Vagina (tissue), 2 donors: Measurements from ENCODE around the gene KLLN. TPM values are rescaled to one million over a fixed set of nuclear protein-coding genes. Genes with fewer than 3 reads are reported as not detected.
"Not testable (repeated sequence)": the region's sequence is repeated elsewhere in the genome, so short reads cannot be mapped to it uniquely, and the experiment has no call there.

ENCODE experiments used
- DNase-seq, 2 donors: peaks; one replicate each; pipeline ENCODE4 v3.0.0-alpha.2; 2017; ENCODE audit errors: extremely low spot score in 2 of 2
- H3K27ac ChIP-seq: fragments of 200-600 bp; sonication (generic); one replicate; pipeline ENCODE4 v1.5.1; 2019
- H3K27me3 ChIP-seq: fragments of 200-600 bp; sonication (generic); one replicate; pipeline ENCODE4 v1.5.1; 2019
- H3K36me3 ChIP-seq, 2 donors: fragments of 200-600 bp; sonication (generic); one replicate each; pipeline ENCODE4 v1.5.1; 2017 to 2019
- H3K4me1 ChIP-seq: fragments of 200-600 bp; sonication (generic); one replicate; pipeline ENCODE4 v1.5.1; 2019
- H3K4me3 ChIP-seq, 2 donors: fragments of 200-600 bp; sonication (generic); 1 replicate in 1 of 2; 2 replicates in 1 of 2; pipeline ENCODE4 v1.5.1; 2016 to 2019
- H3K9me3 ChIP-seq: fragments of 200-600 bp; sonication (generic); one replicate; pipeline ENCODE4 v1.5.1; 2019
- POLR2A ChIP-seq, 2 donors: fragments of 450-650 bp; IDR thresholded peaks; one replicate each; pipeline ENCODE4 v1.6.1; 2017; ENCODE audit warnings: antibody characterized with exemption in 2 of 2, mild to moderate bottlenecking in 2 of 2, moderate library complexity in 2 of 2
- POLR2AphosphoS5 ChIP-seq, 2 donors: sonication (generic); formaldehyde crosslinking; IDR thresholded peaks; one replicate each; pipeline ENCODE4 v1.9.0; 2017; ENCODE audit warnings: antibody characterized with exemption in 2 of 2, mild to moderate bottlenecking in 2 of 2, low read depth in 1 of 2; ENCODE audit not compliant: insufficient read depth in 1 of 2
- intact Hi-C: fragments of 100-400 bp; cut with DNase I; formaldehyde crosslinking; loops from one replicate; pipeline ENCODE4 v1.15.1; 2023
- total RNA-seq: library from RNA; depleted of rRNA; stranded (reverse); fragments of >200 nt; gene quantifications from one replicate; pipeline ENCODE4 v1.2.3, GENCODE V29; 2016
- TF ChIP-seq, protein P1 (sequence below), 3 experiments: fragments of 450-650 bp in 2 of 3; fragments of 200-600 bp in 1 of 3; sonication (generic) in 1 of 3; IDR thresholded peaks; one replicate each; pipeline ENCODE4 v1.5.1; 2017 to 2019; ENCODE audit warnings: antibody characterized with exemption in 3 of 3, mild to moderate bottlenecking in 2 of 3, moderate library complexity in 2 of 3

Gene KLLN, protein sequence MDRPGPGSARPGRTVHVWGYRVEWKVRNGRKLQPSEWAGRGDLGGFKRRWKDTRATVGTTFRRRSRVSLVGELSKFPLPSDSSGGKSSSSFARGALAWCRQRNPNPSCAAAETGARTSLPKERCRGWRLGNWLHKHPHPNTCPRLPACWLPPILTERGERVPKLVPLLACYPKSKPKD
- 0.25 TPM for total RNA-seq

DNA sequence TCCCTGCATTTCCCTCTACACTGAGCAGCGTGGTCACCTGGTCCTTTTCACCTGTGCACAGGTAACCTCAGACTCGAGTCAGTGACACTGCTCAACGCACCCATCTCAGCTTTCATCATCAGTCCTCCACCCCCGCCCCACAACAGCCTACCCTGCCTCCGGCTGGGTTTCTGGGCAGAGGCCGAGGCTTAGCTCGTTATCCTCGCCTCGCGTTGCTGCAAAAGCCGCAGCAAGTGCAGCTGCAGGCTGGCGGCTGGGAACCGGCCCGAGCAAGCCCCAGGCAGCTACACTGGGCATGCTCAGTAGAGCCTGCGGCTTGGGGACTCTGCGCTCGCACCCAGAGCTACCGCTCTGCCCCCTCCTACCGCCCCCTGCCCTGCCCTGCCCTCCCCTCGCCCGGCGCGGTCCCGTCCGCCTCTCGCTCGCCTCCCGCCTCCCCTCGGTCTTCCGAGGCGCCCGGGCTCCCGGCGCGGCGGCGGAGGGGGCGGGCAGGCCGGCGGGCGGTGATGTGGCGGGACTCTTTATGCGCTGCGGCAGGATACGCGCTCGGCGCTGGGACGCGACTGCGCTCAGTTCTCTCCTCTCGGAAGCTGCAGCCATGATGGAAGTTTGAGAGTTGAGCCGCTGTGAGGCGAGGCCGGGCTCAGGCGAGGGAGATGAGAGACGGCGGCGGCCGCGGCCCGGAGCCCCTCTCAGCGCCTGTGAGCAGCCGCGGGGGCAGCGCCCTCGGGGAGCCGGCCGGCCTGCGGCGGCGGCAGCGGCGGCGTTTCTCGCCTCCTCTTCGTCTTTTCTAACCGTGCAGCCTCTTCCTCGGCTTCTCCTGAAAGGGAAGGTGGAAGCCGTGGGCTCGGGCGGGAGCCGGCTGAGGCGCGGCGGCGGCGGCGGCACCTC is at the start of gene KLLN, which contains the start of gene PTEN:
KLLN (minus strand) TSS at position 481 of the 891 bp plus-strand sequence. CDS start 1,046 bp downstream, outside the sequence.
PTEN (plus strand) TSS at position 573 of the 891 bp plus-strand sequence. CDS start 845 bp downstream, outside the sequence.
- DNase-seq: no peak
- H3K9me3 ChIP-seq: no peaks in the 10 kb centered on the region
- H3K4me1 ChIP-seq: peaks cover 34% of the 10 kb centered on the region
- no peaks in the 10 kb centered on the region for H3K27me3 ChIP-seq
- intact Hi-C loops: loop anchor here (2.0 to 10.0 kb wide), 2 partner anchors 526 to 692 kb away; no protein-coding TSS in a partner anchor
- peak within 1 kb of the TSS; percentile 99 for H3K27ac ChIP-seq
- TF ChIP-seq, protein P1, sequence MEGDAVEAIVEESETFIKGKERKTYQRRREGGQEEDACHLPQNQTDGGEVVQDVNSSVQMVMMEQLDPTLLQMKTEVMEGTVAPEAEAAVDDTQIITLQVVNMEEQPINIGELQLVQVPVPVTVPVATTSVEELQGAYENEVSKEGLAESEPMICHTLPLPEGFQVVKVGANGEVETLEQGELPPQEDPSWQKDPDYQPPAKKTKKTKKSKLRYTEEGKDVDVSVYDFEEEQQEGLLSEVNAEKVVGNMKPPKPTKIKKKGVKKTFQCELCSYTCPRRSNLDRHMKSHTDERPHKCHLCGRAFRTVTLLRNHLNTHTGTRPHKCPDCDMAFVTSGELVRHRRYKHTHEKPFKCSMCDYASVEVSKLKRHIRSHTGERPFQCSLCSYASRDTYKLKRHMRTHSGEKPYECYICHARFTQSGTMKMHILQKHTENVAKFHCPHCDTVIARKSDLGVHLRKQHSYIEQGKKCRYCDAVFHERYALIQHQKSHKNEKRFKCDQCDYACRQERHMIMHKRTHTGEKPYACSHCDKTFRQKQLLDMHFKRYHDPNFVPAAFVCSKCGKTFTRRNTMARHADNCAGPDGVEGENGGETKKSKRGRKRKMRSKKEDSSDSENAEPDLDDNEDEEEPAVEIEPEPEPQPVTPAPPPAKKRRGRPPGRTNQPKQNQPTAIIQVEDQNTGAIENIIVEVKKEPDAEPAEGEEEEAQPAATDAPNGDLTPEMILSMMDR (IDR thresholded peaks at IDR 0.05): no peak
- TF ChIP-seq POLR2AphosphoS5 (IDR thresholded peaks at IDR 0.05; ENCODE audit: insufficient read depth in 1 of 2, low read depth in 1 of 2) (peak in 1 of 2 donors; percentile 72), POLR2A (IDR thresholded peaks at IDR 0.05) (peak in 1 of 2 donors; percentile 91)
- no peaks in the 10 kb centered on the region for H3K36me3 ChIP-seq
- peak within 1 kb of the TSS; percentile 81 to 88 for H3K4me3 ChIP-seq

DNA sequence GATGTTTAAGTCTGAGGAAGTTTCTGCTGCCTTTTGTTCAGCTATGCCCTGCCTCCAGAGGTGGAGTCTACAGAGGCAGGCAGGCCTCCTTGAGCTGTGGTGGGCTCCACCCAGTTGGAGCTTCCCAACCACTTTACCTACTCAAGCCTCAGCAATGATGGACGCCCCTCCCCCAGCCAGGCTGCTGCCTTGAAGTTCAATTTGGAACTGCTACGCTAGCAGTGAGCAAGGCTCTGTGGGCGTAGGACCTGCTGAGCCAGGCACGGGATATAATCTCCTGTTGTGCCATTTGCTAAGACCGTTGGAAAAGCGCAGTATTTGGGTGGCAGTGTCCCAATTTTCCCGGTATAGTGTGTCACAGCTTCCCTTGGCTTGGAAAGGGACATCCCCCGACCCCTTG is 40.1 kb upstream of the KLLN start:
- H3K9me3 ChIP-seq, DNase-seq, H3K27ac ChIP-seq, H3K27me3 ChIP-seq, intact Hi-C loops, H3K4me3 ChIP-seq: not testable (repeated sequence)
- peaks cover 20% of the 10 kb centered on the region for H3K4me1 ChIP-seq
- peaks cover 0 to 18% of the 10 kb centered on the region in 2 donors for H3K36me3 ChIP-seq

DNA sequence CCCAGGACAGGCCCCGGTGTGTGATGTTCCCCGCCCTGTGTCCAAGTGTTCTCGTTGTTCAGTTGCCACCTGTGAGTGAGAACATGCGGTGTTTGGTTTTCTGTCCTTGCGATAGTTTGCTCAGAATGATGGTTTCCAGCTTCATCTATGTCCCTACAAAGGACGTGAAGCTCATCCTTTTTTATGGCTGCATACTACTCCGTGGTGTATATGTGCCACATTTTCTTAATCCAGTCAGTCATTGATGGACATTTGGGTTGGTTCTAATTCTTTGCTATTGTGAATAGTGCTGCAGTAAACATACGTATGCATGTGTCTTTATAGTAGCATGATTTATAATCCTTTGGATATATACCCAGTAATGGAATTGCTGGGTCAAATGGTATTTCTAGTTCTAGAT is 34.6 kb upstream of the KLLN start:
- H3K27ac ChIP-seq, intact Hi-C loops, H3K36me3 ChIP-seq, H3K4me3 ChIP-seq, DNase-seq, H3K9me3 ChIP-seq, H3K27me3 ChIP-seq: not testable (repeated sequence)
- peaks cover 36% of the 10 kb centered on the region for H3K4me1 ChIP-seq

DNA sequence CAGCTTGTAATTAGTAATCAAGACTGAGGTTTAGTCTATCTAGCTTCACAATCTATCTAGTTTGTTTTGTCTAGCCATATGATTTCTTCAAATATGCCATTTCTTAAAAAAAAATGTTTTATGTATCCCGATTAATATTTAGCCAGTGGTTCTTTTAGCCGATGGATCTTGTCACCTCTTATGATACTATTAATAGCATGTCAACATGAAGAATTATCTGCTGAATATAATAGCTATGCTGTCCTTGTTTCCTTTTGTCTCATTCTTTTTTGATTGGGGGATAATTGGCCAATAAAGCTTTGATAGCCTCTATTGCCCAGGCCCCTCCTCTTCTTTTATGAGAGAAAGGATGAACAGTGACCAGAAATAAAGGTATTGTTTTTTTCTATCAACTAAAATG is 32.9 kb upstream of the KLLN start:
- peaks cover 54% of the 10 kb centered on the region for H3K4me1 ChIP-seq
- DNase-seq: no peak
- H3K36me3 ChIP-seq: no peaks in the 10 kb centered on the region
- no peak overlapping the region for H3K4me3 ChIP-seq
- no peaks in the 10 kb centered on the region for H3K27me3 ChIP-seq
- no peaks in the 10 kb centered on the region for H3K9me3 ChIP-seq
- intact Hi-C loops: no loop called here
- no peak overlapping the region for H3K27ac ChIP-seq
- TF ChIP-seq POLR2A (IDR thresholded peaks at IDR 0.05): no peak
- TF ChIP-seq, protein P1 (IDR thresholded peaks at IDR 0.05): no peak
- TF ChIP-seq POLR2AphosphoS5 (IDR thresholded peaks at IDR 0.05; ENCODE audit: insufficient read depth in 1 of 2, low read depth in 1 of 2): no peak

DNA sequence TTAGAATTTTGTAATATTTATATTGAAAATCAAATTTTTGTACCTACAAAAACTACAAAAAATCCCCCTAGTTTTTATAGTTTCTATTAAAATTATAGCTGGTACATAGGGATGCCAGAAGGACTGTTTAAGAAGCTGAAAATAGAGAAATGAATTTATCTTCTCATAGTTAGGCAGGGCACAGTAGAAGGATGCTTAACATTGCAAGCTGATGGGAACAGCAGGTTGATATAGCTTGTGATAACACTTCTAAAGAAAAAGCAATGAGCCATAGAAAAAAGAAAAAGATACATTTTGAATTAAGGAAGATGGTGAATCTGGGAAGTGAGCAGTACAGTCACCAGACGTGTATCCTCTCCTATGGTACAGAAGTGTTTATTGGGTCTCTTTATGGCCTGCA is 32.1 kb upstream of the KLLN start:
- no peak overlapping the region for H3K27ac ChIP-seq
- peaks cover 62% of the 10 kb centered on the region for H3K4me1 ChIP-seq
- TF ChIP-seq POLR2AphosphoS5 (IDR thresholded peaks at IDR 0.05; ENCODE audit: insufficient read depth in 1 of 2, low read depth in 1 of 2) (no peak), POLR2A (IDR thresholded peaks at IDR 0.05) (no peak)
- TF ChIP-seq, protein P1 (IDR thresholded peaks at IDR 0.05): no peak
- H3K36me3 ChIP-seq: no peaks in the 10 kb centered on the region
- H3K9me3 ChIP-seq: no peaks in the 10 kb centered on the region
- H3K27me3 ChIP-seq: no peaks in the 10 kb centered on the region
- DNase-seq: no peak
- intact Hi-C loops: no loop called here
- H3K4me3 ChIP-seq: no peak overlapping the region
